CD4-positive, alpha-beta T cell treated with Interleukin-10 for 1 hour (primary cell): ENCODE results near the gene KRTAP1-3.
"Not testable (repeated sequence)": the region's sequence is repeated elsewhere in the genome, so short reads cannot be mapped to it uniquely, and the experiment has no call there.

Experiments
- DNase-seq: peaks from one replicate; pipeline ENCODE4 v3.0.0-alpha.2; 2020

The KRTAP1-3 gene

GRCh38 chr17:41008811-41009210 is 25.9 kb downstream of the KRTAP1-3 start, which contains the start of gene KRTAP3-1:
Gene KRTAP3-1 (minus strand): TSS chr17:41009128. CDS start chr17:41009074, 54 bp downstream.
- DNase-seq: no peak

- DNase-seq: no peak
Observed at GRCh38 chr17:41004397-41004796, 30.3 kb downstream of the KRTAP1-3 start.

GRCh38 chr17:41003926-41004325 is 30.7 kb downstream of the KRTAP1-3 start:
- no peak for DNase-seq

- DNase-seq: no peak
Observed at GRCh38 chr17:41002814-41003213, 31.9 kb downstream of the KRTAP1-3 start.

GRCh38 chr17:41001795-41002194 is 32.9 kb downstream of the KRTAP1-3 start:
- DNase-seq: no peak

GRCh38 chr17:40999563-40999962 is 35.1 kb downstream of the KRTAP1-3 start, which contains the start of gene KRTAP3-2:
Gene KRTAP3-2 (minus strand): TSS chr17:40999906. CDS start chr17:40999853, 53 bp downstream.
- not testable (repeated sequence) for DNase-seq

- DNase-seq: no peak
Observed at GRCh38 chr17:40997361-40997760, 37.3 kb downstream of the KRTAP1-3 start.

GRCh38 chr17:40996829-40997228 is 37.8 kb downstream of the KRTAP1-3 start:
- DNase-seq: no peak

- DNase-seq: no peak
Observed at GRCh38 chr17:40995116-40995515, 39.6 kb downstream of the KRTAP1-3 start.

GRCh38 chr17:40993839-40994238 is 40.8 kb downstream of the KRTAP1-3 start, which contains the start of gene KRTAP3-3:
Gene KRTAP3-3 (minus strand): TSS chr17:40994164. CDS start chr17:40994097, 67 bp downstream.
- DNase-seq: no peak

- DNase-seq: no peak
Observed at GRCh38 chr17:40993084-40993483, 41.6 kb downstream of the KRTAP1-3 start.

GRCh38 chr17:40992666-40993065 is 42.0 kb downstream of the KRTAP1-3 start:
- no peak for DNase-seq

GRCh38 chr17:40986920-40987319 is 47.8 kb downstream of the KRTAP1-3 start:
- DNase-seq: no peak

GRCh38 chr17:40984226-40984625 is 50.4 kb downstream of the KRTAP1-3 start, which contains the start of gene KRT40:
Gene KRT40 (minus strand): TSS chr17:40984326. CDS start chr17:40984273, 53 bp downstream.
- DNase-seq: no peak
